Upper lobe of left lung (tissue), 4 donors: ENCODE results near the gene EPB41L1.

Source experiments
- EP300 ChIP-seq, 4 donors: sonication (generic); formaldehyde crosslinking; IDR thresholded peaks; one replicate each; pipeline ENCODE4 v1.5.1; 2017; ENCODE audit warnings: antibody characterized with exemption in 4 of 4, control low read depth in 2 of 4
- POLR2A ChIP-seq, 4 donors: fragments of 450-650 bp; IDR thresholded peaks; one replicate each; pipeline ENCODE4 v1.5.1; 2016 to 2017; ENCODE audit warnings: antibody characterized with exemption in 4 of 4, mild to moderate bottlenecking in 2 of 4
- POLR2AphosphoS5 ChIP-seq, 2 donors: sonication (generic); formaldehyde crosslinking; IDR thresholded peaks; one replicate each; pipeline ENCODE4 v1.5.1; 2017; ENCODE audit warnings: antibody characterized with exemption in 2 of 2
- TF ChIP-seq, protein P1 (sequence below), 6 experiments: fragments of 450-650 bp in 4 of 6; fragments of 200-600 bp in 2 of 6; sonication (generic) in 2 of 6; IDR thresholded peaks; one replicate each; pipeline ENCODE4 v1.5.1; 2016 to 2019; ENCODE audit warnings: antibody characterized with exemption in 6 of 6

GRCh38 chr20:36254076-36254475 is 99.5 kb downstream of the EPB41L1 start:
- TF ChIP-seq EP300 (IDR thresholded peaks at IDR 0.05) (no peak), POLR2A (IDR thresholded peaks at IDR 0.05) (no peak), POLR2AphosphoS5 (IDR thresholded peaks at IDR 0.05) (no peak)
- TF ChIP-seq, protein P1, sequence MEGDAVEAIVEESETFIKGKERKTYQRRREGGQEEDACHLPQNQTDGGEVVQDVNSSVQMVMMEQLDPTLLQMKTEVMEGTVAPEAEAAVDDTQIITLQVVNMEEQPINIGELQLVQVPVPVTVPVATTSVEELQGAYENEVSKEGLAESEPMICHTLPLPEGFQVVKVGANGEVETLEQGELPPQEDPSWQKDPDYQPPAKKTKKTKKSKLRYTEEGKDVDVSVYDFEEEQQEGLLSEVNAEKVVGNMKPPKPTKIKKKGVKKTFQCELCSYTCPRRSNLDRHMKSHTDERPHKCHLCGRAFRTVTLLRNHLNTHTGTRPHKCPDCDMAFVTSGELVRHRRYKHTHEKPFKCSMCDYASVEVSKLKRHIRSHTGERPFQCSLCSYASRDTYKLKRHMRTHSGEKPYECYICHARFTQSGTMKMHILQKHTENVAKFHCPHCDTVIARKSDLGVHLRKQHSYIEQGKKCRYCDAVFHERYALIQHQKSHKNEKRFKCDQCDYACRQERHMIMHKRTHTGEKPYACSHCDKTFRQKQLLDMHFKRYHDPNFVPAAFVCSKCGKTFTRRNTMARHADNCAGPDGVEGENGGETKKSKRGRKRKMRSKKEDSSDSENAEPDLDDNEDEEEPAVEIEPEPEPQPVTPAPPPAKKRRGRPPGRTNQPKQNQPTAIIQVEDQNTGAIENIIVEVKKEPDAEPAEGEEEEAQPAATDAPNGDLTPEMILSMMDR (IDR thresholded peaks at IDR 0.05): no peak
